Measurements from ENCODE around the gene ADAMTS13.

- TF ChIP-seq MAX (IDR thresholded peaks at IDR 0.05; ENCODE audit: insufficient read depth, insufficient read length) = no peak
- no peak for TF ChIP-seq CTCF (IDR thresholded peaks at IDR 0.05; ENCODE audit: extremely low read depth in 1 of 2, insufficient read depth in 1 of 2, low read depth in 1 of 2, low read length in 2 of 2)
- TF ChIP-seq POLR2AphosphoS5 (IDR thresholded peaks at IDR 0.05; ENCODE audit: insufficient read depth, low read depth, low read length) = no peak
- TF ChIP-seq EZH2 (IDR thresholded peaks at IDR 0.05; ENCODE audit: borderline replicate concordance, low read depth, low read length, severe bottlenecking) = no peak
- no peak for TF ChIP-seq POLR2A (IDR thresholded peaks at IDR 0.05; ENCODE audit: low read depth, low read length)
- TF ChIP-seq FOS (IDR thresholded peaks at IDR 0.05; ENCODE audit: borderline replicate concordance, insufficient read depth, low read length) = no peak
- TF ChIP-seq MYC (IDR thresholded peaks at IDR 0.05; ENCODE audit: low read depth, low read length) = no peak
- TF ChIP-seq GATA2 (IDR thresholded peaks at IDR 0.05; ENCODE audit: insufficient read depth, insufficient read length, low read depth, low read length) = no peak
- no peak for TF ChIP-seq JUN (IDR thresholded peaks at IDR 0.05; ENCODE audit: borderline replicate concordance, insufficient read depth, insufficient read length, low read depth)
Measured at GRCh38 chr9:133489253-133490190, 67.4 kb downstream of the ADAMTS13 start.

Data from endothelial cell of umbilical vein (primary cell).